GM21786 (cell line): ENCODE data around the gene SERPINA9.
"Not testable (repeated sequence)": the region's sequence is repeated elsewhere in the genome, so short reads cannot be mapped to it uniquely, and the experiment has no call there.

Source experiments
- ATAC-seq: cut with Tn5 transposase; IDR thresholded peaks from one replicate; pipeline ENCODE4 v1.9.1; 2021; ENCODE audit not compliant: unreplicated experiment

Gene SERPINA9

GRCh38 chr14:94486883-94487282 is 10.9 kb upstream of the SERPINA9 start:
- ATAC-seq: no peak

GRCh38 chr14:94485944-94486841 is 10.2 kb upstream of the SERPINA9 start:
- ATAC-seq: no peak

- no peak for ATAC-seq
Measured at GRCh38 chr14:94484481-94484880, 8.5 kb upstream of the SERPINA9 start.

GRCh38 chr14:94483729-94484275 is 7.8 kb upstream of the SERPINA9 start:
- ATAC-seq: no peak

GRCh38 chr14:94483071-94483451 is 7.1 kb upstream of the SERPINA9 start:
- ATAC-seq: peak; percentile 70

- not testable (repeated sequence) for ATAC-seq
Measured at GRCh38 chr14:94482132-94483070, 6.4 kb upstream of the SERPINA9 start.

- peak; percentile 40 for ATAC-seq
Measured at GRCh38 chr14:94481468-94482131, 5.6 kb upstream of the SERPINA9 start.

- ATAC-seq: no peak
Measured at GRCh38 chr14:94480809-94481208, 4.8 kb upstream of the SERPINA9 start.

- no peak for ATAC-seq
Measured at GRCh38 chr14:94478420-94478819, 2.4 kb upstream of the SERPINA9 start.

- no peak for ATAC-seq
Measured at GRCh38 chr14:94474581-94475031, 1.4 kb downstream of the SERPINA9 start.

- ATAC-seq: no peak
Measured at GRCh38 chr14:94473666-94474410, 2.2 kb downstream of the SERPINA9 start.

- ATAC-seq: no peak
Measured at GRCh38 chr14:94472842-94473241, 3.2 kb downstream of the SERPINA9 start.

- no peak for ATAC-seq
Measured at GRCh38 chr14:94471045-94471444, 5.0 kb downstream of the SERPINA9 start.

GRCh38 chr14:94470311-94470710 is 5.7 kb downstream of the SERPINA9 start:
- ATAC-seq: no peak

GRCh38 chr14:94469261-94469660 is 6.7 kb downstream of the SERPINA9 start:
- ATAC-seq: no peak

- no peak for ATAC-seq
Measured at GRCh38 chr14:94467728-94468520, 8.1 kb downstream of the SERPINA9 start.

GRCh38 chr14:94466706-94467370 is 9.2 kb downstream of the SERPINA9 start:
- ATAC-seq: no peak

- no peak for ATAC-seq
Measured at GRCh38 chr14:94465042-94465441, 11.0 kb downstream of the SERPINA9 start.

- ATAC-seq: no peak
Measured at GRCh38 chr14:94464290-94464689, 11.7 kb downstream of the SERPINA9 start.
